GM23338 (cell line): ENCODE results near the gene AP1M1. TPM values are rescaled to one million over a fixed set of nuclear protein-coding genes. Genes with fewer than 3 reads are reported as not detected.

Experiments used
- ATAC-seq: fragments of 200-7000 bp; cut with Tn5 transposase; 3 replicates; pipeline ENCODE4 v1.9.1; 2020
- DNase-seq: peaks from one replicate; pipeline ENCODE4 v3.0.0-alpha.2; 2015; ENCODE audit warnings: low spot score
- H2AFZ ChIP-seq: fragments of 200-600 bp; sonication (generic); 2 replicates; pipeline ENCODE4 v1.8.0; 2016; ENCODE audit warnings: antibody characterized with exemption, mild to moderate bottlenecking, moderate library complexity
- H3F3A ChIP-seq: fragments of 200-600 bp; sonication (generic); replicated peaks from 2 replicates; pipeline ENCODE4 v1.8.0; 2017; ENCODE audit warnings: antibody characterized with exemption, mixed run types, low read depth
- H3K27ac ChIP-seq: fragments of 200-600 bp; sonication (generic); 2 replicates; pipeline ENCODE4 v1.6.1; 2016; ENCODE audit warnings: low read depth
- H3K27me3 ChIP-seq: fragments of 200-600 bp; sonication (generic); 2 replicates; pipeline ENCODE4 v1.8.0; 2016; ENCODE audit warnings: mild to moderate bottlenecking, mixed run types, moderate library complexity; ENCODE audit not compliant: insufficient read depth
- H3K36me3 ChIP-seq: fragments of 200-600 bp; sonication (generic); 2 replicates; pipeline ENCODE4 v1.8.0; 2016; ENCODE audit warnings: mild to moderate bottlenecking; ENCODE audit not compliant: insufficient read depth
- H3K4me1 ChIP-seq: fragments of 200-600 bp; sonication (generic); 2 replicates; pipeline ENCODE4 v1.8.0; 2016; ENCODE audit warnings: mild to moderate bottlenecking, moderate library complexity; ENCODE audit not compliant: insufficient read depth
- H3K4me2 ChIP-seq: fragments of 200-600 bp; sonication (generic); 2 replicates; pipeline ENCODE4 v1.7.1; 2017; ENCODE audit warnings: mixed run types
- H3K4me3 ChIP-seq: fragments of 200-600 bp; sonication (generic); 2 replicates; pipeline ENCODE4 v1.6.1; 2016; ENCODE audit warnings: mixed run types
- H3K79me2 ChIP-seq: fragments of 200-600 bp; sonication (generic); replicated peaks from 2 replicates; pipeline ENCODE4 v1.8.0; 2017; ENCODE audit warnings: mild to moderate bottlenecking; ENCODE audit not compliant: insufficient read depth
- H3K9me2 ChIP-seq: fragments of 200-600 bp; sonication (generic); 2 replicates; pipeline ENCODE4 v1.8.0; 2017; ENCODE audit not compliant: insufficient read depth
- H4K20me1 ChIP-seq: fragments of 200-600 bp; sonication (generic); replicated peaks from 2 replicates; pipeline ENCODE4 v1.8.0; 2017; ENCODE audit warnings: mild to moderate bottlenecking; ENCODE audit not compliant: insufficient read depth
- H3K27ac Mint-ChIP-seq: 2 replicates; pipeline ENCODE4 v1.8.0; 2020; ENCODE audit warnings: inconsistent platforms, mild to moderate bottlenecking, moderate library complexity, mixed read lengths
- H3K27me3 Mint-ChIP-seq: 3 replicates; pipeline ENCODE4 v1.8.0; 2022; ENCODE audit warnings: low read depth, mild to moderate bottlenecking, moderate library complexity, mixed read lengths, inconsistent platforms; ENCODE audit not compliant: insufficient read depth, poor library complexity
- H3K36me3 Mint-ChIP-seq: 3 replicates; pipeline ENCODE4 v1.8.0; 2021; ENCODE audit warnings: low read depth, mild to moderate bottlenecking, inconsistent platforms, moderate library complexity, mixed read lengths
- H3K4me1 Mint-ChIP-seq: 3 replicates; pipeline ENCODE4 v1.8.0; 2020; ENCODE audit warnings: mild to moderate bottlenecking, inconsistent platforms, mixed read lengths
- H3K4me3 Mint-ChIP-seq: 3 replicates; pipeline ENCODE4 v1.8.0; 2021; ENCODE audit warnings: moderate library complexity, mild to moderate bottlenecking, inconsistent platforms, mixed read lengths
- H3K9me3 Mint-ChIP-seq: 3 replicates; pipeline ENCODE4 v1.8.0; 2020; ENCODE audit warnings: moderate library complexity, mild to moderate bottlenecking, inconsistent platforms, mixed read lengths
- CREB1 ChIP-seq: fragments of 250-450 bp; sonication (Bioruptor Pico); IDR thresholded peaks from 2 replicates; pipeline ENCODE4 v1.5.0; 2020; ENCODE audit warnings: low read depth, mild to moderate bottlenecking, moderate library complexity
- EZH2 ChIP-seq: fragments of 200-600 bp; sonication (generic); IDR thresholded peaks from one replicate; pipeline ENCODE4 v1.8.0; 2017; ENCODE audit warnings: antibody characterized with exemption, mild to moderate bottlenecking, low read depth; ENCODE audit not compliant: unreplicated experiment
- EZH2phosphoT487 ChIP-seq: fragments of 200-600 bp; sonication (generic); IDR thresholded peaks from one replicate; pipeline ENCODE4 v1.8.1; 2018; ENCODE audit warnings: antibody characterized with exemption; ENCODE audit not compliant: unreplicated experiment
- JUNB ChIP-seq: IDR thresholded peaks from one replicate; pipeline ENCODE4 v1.6.1; 2016; ENCODE audit warnings: antibody characterized with exemption; ENCODE audit not compliant: unreplicated experiment
- NANOG ChIP-seq: IDR thresholded peaks from 2 replicates; pipeline ENCODE4 v1.6.1; 2016; ENCODE audit warnings: antibody characterized with exemption, borderline replicate concordance
- POLR2AphosphoS5 ChIP-seq: IDR thresholded peaks from 2 replicates; pipeline ENCODE4 v1.6.1; 2016; ENCODE audit warnings: antibody characterized with exemption, low read depth
- STAT1 ChIP-seq: IDR thresholded peaks from one replicate; pipeline ENCODE4 v1.6.1; 2016; ENCODE audit warnings: antibody characterized with exemption; ENCODE audit not compliant: unreplicated experiment
- ZNF114 ChIP-seq: fragments of 250-450 bp; sonication (Bioruptor Pico); IDR thresholded peaks from 2 replicates; pipeline ENCODE4 v1.5.0; 2020; ENCODE audit warnings: mild to moderate bottlenecking, moderate library complexity
- ZNF331 ChIP-seq: fragments of 250-450 bp; sonication (Bioruptor Pico); IDR thresholded peaks from 2 replicates; pipeline ENCODE4 v1.5.0; 2020; ENCODE audit warnings: low read depth, mild to moderate bottlenecking, moderate library complexity
- polyA plus RNA-seq: library from polyadenylated mRNA; unstranded; fragments of >200 nt; fragmentation: Nextera tagmentation; extraction: Ambion mirVana; gene quantifications from 2 replicates; pipeline ENCODE4 v1.2.1, GENCODE V29; 2016
- total RNA-seq: library from RNA; depleted of rRNA; stranded (reverse); fragments of >200 nt; shearing (Covaris generic); gene quantifications from 2 replicates; pipeline ENCODE4 v1.2.3, GENCODE V29; 2014
- TF ChIP-seq, protein P1 (sequence below): IDR thresholded peaks from 2 replicates; pipeline ENCODE4 v1.6.1; 2016; ENCODE audit warnings: antibody characterized with exemption
- TF ChIP-seq, protein P2 (sequence below): fragments of 250-450 bp; sonication (Bioruptor Pico); IDR thresholded peaks from 2 replicates; pipeline ENCODE4 v1.5.0; 2020; ENCODE audit warnings: mild to moderate bottlenecking, moderate library complexity
- TF ChIP-seq, protein P3 (sequence below): IDR thresholded peaks from one replicate; pipeline ENCODE4 v1.6.1; 2018; ENCODE audit warnings: antibody characterized with exemption; ENCODE audit not compliant: unreplicated experiment
- TF ChIP-seq, protein P4 (sequence below), 2 experiments: fragments of 200-600 bp in 1 of 2; sonication (generic) in 1 of 2; conservative IDR thresholded peaks; 2 replicates each; pipeline versions ENCODE4 v1.5.1 to v1.6.1; 2016 to 2017; ENCODE audit warnings: antibody characterized with exemption in 2 of 2, low read depth in 2 of 2, mild to moderate bottlenecking in 2 of 2, moderate library complexity in 1 of 2

Gene AP1M1
- total and polyA plus RNA-seq, 2 experiments from 2014 or later: 22.0 to 32.0 TPM

DNA sequence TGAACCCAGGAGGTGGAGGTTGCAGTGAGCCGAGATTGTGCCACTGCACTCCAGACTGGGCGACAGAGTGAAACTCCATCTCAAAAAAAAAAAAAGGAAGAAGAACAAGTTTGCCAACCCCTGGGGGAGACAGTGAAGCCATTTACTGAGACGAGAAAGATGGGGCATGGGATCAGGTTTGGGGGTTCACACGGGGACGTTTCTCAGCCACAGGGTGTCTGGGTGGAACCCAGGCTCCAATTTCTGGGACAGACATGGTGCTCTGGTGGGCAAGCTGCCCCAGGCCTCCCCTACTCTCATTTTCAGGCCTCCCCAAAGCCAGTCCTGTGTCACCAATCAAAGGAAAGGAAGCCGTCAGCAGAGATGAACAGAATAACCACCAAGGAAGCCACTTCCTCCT lies 40.8 kb upstream of the AP1M1 start:
- H3K36me3 ChIP-seq: no peaks in the 10 kb centered on the region
- H3K4me1 ChIP-seq: no peaks in the 10 kb centered on the region
- no peak overlapping the region for H3K27ac ChIP-seq
- TF ChIP-seq, protein P1, sequence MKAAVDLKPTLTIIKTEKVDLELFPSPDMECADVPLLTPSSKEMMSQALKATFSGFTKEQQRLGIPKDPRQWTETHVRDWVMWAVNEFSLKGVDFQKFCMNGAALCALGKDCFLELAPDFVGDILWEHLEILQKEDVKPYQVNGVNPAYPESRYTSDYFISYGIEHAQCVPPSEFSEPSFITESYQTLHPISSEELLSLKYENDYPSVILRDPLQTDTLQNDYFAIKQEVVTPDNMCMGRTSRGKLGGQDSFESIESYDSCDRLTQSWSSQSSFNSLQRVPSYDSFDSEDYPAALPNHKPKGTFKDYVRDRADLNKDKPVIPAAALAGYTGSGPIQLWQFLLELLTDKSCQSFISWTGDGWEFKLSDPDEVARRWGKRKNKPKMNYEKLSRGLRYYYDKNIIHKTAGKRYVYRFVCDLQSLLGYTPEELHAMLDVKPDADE: no peak
- no peak for TF ChIP-seq POLR2AphosphoS5
- no peak for TF ChIP-seq CREB1 (CRISPR knock-in tag)
- no peak for TF ChIP-seq EZH2phosphoT487
- TF ChIP-seq, protein P2, sequence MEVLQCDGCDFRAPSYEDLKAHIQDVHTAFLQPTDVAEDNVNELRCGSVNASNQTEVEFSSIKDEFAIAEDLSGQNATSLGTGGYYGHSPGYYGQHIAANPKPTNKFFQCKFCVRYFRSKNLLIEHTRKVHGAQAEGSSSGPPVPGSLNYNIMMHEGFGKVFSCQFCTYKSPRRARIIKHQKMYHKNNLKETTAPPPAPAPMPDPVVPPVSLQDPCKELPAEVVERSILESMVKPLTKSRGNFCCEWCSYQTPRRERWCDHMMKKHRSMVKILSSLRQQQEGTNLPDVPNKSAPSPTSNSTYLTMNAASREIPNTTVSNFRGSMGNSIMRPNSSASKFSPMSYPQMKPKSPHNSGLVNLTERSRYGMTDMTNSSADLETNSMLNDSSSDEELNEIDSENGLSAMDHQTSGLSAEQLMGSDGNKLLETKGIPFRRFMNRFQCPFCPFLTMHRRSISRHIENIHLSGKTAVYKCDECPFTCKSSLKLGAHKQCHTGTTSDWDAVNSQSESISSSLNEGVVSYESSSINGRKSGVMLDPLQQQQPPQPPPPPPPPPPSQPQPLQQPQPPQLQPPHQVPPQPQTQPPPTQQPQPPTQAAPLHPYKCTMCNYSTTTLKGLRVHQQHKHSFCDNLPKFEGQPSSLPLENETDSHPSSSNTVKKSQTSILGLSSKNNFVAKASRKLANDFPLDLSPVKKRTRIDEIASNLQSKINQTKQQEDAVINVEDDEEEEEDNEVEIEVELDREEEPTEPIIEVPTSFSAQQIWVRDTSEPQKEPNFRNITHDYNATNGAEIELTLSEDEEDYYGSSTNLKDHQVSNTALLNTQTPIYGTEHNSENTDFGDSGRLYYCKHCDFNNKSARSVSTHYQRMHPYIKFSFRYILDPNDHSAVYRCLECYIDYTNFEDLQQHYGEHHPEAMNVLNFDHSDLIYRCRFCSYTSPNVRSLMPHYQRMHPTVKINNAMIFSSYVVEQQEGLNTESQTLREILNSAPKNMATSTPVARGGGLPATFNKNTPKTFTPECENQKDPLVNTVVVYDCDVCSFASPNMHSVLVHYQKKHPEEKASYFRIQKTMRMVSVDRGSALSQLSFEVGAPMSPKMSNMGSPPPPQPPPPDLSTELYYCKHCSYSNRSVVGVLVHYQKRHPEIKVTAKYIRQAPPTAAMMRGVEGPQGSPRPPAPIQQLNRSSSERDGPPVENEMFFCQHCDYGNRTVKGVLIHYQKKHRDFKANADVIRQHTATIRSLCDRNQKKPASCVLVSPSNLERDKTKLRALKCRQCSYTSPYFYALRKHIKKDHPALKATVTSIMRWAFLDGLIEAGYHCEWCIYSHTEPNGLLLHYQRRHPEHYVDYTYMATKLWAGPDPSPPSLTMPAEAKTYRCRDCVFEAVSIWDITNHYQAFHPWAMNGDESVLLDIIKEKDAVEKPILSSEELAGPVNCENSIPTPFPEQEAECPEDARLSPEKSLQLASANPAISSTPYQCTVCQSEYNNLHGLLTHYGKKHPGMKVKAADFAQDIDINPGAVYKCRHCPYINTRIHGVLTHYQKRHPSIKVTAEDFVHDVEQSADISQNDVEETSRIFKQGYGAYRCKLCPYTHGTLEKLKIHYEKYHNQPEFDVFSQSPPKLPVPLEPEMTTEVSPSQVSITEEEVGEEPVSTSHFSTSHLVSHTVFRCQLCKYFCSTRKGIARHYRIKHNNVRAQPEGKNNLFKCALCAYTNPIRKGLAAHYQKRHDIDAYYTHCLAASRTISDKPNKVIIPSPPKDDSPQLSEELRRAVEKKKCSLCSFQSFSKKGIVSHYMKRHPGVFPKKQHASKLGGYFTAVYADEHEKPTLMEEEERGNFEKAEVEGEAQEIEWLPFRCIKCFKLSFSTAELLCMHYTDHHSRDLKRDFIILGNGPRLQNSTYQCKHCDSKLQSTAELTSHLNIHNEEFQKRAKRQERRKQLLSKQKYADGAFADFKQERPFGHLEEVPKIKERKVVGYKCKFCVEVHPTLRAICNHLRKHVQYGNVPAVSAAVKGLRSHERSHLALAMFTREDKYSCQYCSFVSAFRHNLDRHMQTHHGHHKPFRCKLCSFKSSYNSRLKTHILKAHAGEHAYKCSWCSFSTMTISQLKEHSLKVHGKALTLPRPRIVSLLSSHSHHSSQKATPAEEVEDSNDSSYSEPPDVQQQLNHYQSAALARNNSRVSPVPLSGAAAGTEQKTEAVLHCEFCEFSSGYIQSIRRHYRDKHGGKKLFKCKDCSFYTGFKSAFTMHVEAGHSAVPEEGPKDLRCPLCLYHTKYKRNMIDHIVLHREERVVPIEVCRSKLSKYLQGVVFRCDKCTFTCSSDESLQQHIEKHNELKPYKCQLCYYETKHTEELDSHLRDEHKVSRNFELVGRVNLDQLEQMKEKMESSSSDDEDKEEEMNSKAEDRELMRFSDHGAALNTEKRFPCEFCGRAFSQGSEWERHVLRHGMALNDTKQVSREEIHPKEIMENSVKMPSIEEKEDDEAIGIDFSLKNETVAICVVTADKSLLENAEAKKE: no peak
- no peak for TF ChIP-seq NANOG
- TF ChIP-seq STAT1: no peak
- TF ChIP-seq EZH2: no peak
- TF ChIP-seq, protein P3, sequence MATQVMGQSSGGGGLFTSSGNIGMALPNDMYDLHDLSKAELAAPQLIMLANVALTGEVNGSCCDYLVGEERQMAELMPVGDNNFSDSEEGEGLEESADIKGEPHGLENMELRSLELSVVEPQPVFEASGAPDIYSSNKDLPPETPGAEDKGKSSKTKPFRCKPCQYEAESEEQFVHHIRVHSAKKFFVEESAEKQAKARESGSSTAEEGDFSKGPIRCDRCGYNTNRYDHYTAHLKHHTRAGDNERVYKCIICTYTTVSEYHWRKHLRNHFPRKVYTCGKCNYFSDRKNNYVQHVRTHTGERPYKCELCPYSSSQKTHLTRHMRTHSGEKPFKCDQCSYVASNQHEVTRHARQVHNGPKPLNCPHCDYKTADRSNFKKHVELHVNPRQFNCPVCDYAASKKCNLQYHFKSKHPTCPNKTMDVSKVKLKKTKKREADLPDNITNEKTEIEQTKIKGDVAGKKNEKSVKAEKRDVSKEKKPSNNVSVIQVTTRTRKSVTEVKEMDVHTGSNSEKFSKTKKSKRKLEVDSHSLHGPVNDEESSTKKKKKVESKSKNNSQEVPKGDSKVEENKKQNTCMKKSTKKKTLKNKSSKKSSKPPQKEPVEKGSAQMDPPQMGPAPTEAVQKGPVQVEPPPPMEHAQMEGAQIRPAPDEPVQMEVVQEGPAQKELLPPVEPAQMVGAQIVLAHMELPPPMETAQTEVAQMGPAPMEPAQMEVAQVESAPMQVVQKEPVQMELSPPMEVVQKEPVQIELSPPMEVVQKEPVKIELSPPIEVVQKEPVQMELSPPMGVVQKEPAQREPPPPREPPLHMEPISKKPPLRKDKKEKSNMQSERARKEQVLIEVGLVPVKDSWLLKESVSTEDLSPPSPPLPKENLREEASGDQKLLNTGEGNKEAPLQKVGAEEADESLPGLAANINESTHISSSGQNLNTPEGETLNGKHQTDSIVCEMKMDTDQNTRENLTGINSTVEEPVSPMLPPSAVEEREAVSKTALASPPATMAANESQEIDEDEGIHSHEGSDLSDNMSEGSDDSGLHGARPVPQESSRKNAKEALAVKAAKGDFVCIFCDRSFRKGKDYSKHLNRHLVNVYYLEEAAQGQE: no peak
- no peak for TF ChIP-seq ZNF114 (CRISPR knock-in tag)
- TF ChIP-seq JUNB: no peak
- TF ChIP-seq, protein P4, sequence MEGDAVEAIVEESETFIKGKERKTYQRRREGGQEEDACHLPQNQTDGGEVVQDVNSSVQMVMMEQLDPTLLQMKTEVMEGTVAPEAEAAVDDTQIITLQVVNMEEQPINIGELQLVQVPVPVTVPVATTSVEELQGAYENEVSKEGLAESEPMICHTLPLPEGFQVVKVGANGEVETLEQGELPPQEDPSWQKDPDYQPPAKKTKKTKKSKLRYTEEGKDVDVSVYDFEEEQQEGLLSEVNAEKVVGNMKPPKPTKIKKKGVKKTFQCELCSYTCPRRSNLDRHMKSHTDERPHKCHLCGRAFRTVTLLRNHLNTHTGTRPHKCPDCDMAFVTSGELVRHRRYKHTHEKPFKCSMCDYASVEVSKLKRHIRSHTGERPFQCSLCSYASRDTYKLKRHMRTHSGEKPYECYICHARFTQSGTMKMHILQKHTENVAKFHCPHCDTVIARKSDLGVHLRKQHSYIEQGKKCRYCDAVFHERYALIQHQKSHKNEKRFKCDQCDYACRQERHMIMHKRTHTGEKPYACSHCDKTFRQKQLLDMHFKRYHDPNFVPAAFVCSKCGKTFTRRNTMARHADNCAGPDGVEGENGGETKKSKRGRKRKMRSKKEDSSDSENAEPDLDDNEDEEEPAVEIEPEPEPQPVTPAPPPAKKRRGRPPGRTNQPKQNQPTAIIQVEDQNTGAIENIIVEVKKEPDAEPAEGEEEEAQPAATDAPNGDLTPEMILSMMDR (conservative IDR thresholded peaks at IDR 0.05; ENCODE audit: low read depth in 2 of 2): no peak
- no peak for TF ChIP-seq ZNF331 (CRISPR knock-in tag)
- Mint-ChIP-seq H3K36me3 (no peaks in the 10 kb centered on the region; the same call in 2 of the 3 replicates), H3K4me1 (no peaks in the 10 kb centered on the region), H3K9me3 (peaks cover 4% of the 10 kb centered on the region; the same call in 1 of the 3 replicates), H3K27ac (no peak overlapping the region), H3K27me3 (peaks cover 11% of the 10 kb centered on the region), H3K4me3 (no peak overlapping the region)
- H3K79me2 ChIP-seq: no peaks in the 10 kb centered on the region
- no peak overlapping the region for H2AFZ ChIP-seq
- DNase-seq: no peak
- H3F3A ChIP-seq: no peaks in the 10 kb centered on the region
- H3K4me3 ChIP-seq: no peak overlapping the region
- H4K20me1 ChIP-seq: no peaks in the 10 kb centered on the region
- no peaks in the 10 kb centered on the region for H3K9me2 ChIP-seq
- H3K4me2 ChIP-seq: no peak overlapping the region
- H3K27me3 ChIP-seq: no peaks in the 10 kb centered on the region
- no peak for ATAC-seq
